ENCODE measurements around the gene ZAP70.

The ZAP70 gene

GRCh38 chr2:97714950-97715652, 1.7 kb downstream of the ZAP70 start:
- 93% methylated on average over 13 of the region's 13 CpGs for WGBS
- Histone ChIP-seq H3K23ac (ENCODE audit: low read length in 2 of 2) (no peak overlapping the region), H2BK12ac (ENCODE audit: low read length in 2 of 2) (no peak overlapping the region), H2BK5ac (ENCODE audit: low read depth, low read length, poor library complexity, severe bottlenecking) (no peak overlapping the region), H3K9ac (ENCODE audit: low read length) (no peak overlapping the region), H3K27ac (ENCODE audit: low read length, poor library complexity, severe bottlenecking) (no peak overlapping the region), H2BK120ac (ENCODE audit: low read depth, low read length) (no peak overlapping the region), H2AK5ac (ENCODE audit: low read length, severe bottlenecking) (no peak overlapping the region), H3K27me3 (ENCODE audit: control insufficient read depth in 1 of 2, insufficient read depth in 1 of 2, low read length in 2 of 2) (peaks cover 20 to 51% of the 10 kb centered on the region in 2 experiments), H3K79me1 (replicated peaks; ENCODE audit: low read length, poor library complexity, severe bottlenecking) (no peaks in the 10 kb centered on the region), H2BK15ac (ENCODE audit: low read depth, poor library complexity, severe bottlenecking) (no peak overlapping the region), H3K9me3 (ENCODE audit: control insufficient read depth, low read length) (no peaks in the 10 kb centered on the region), H3K4me3 (ENCODE audit: insufficient read depth in 1 of 2, low read depth in 1 of 2, low read length in 2 of 2) (no peak overlapping the region), H3K36me3 (ENCODE audit: control insufficient read depth in 1 of 2, insufficient read depth in 2 of 2, low read depth in 1 of 2, low read length in 2 of 2) (no peaks in the 10 kb centered on the region), H4K8ac (ENCODE audit: low read length) (no peak overlapping the region), H3K4me1 (ENCODE audit: control insufficient read depth, insufficient read depth, low read depth, low read length) (peaks cover 2% of the 10 kb centered on the region), H3K4ac (ENCODE audit: low read depth in 1 of 2, low read length in 2 of 2) (no peak overlapping the region), H3K4me2 (ENCODE audit: low read length, poor library complexity, severe bottlenecking) (no peak overlapping the region), H4K91ac (ENCODE audit: low read length) (no peak overlapping the region), H3K14ac (ENCODE audit: low read length in 2 of 2) (no peak overlapping the region), H3K18ac (ENCODE audit: low read depth in 1 of 2, low read length in 2 of 2) (no peak overlapping the region), H2AFZ (ENCODE audit: low read depth, low read length) (no peak overlapping the region)
- DNase-seq: no peak

- H3K79me1 ChIP-seq (replicated peaks; ENCODE audit: low read length, poor library complexity, severe bottlenecking): no peaks in the 10 kb centered on the region
- no peak for DNase-seq
- 88% methylated on average over 8 of the region's 9 CpGs for WGBS
Measured at GRCh38 chr2:97715951-97716694, 2.7 kb downstream of the ZAP70 start.

GRCh38 chr2:97716695-97717612, 3.6 kb downstream of the ZAP70 start:
- Histone ChIP-seq H3K9me3 (ENCODE audit: control insufficient read depth, low read length) (no peaks in the 10 kb centered on the region), H2BK15ac (ENCODE audit: low read depth, poor library complexity, severe bottlenecking) (peak overlapping the region; percentile 9), H3K4ac (ENCODE audit: low read depth in 1 of 2, low read length in 2 of 2) (no peak overlapping the region), H2AFZ (ENCODE audit: low read depth, low read length) (no peak overlapping the region), H3K14ac (ENCODE audit: low read length in 2 of 2) (peak overlapping the region in 1 of 2 experiments; percentile 7), H4K8ac (ENCODE audit: low read length) (no peak overlapping the region), H3K27ac (ENCODE audit: low read length, poor library complexity, severe bottlenecking) (no peak overlapping the region), H3K23ac (ENCODE audit: low read length in 2 of 2) (no peak overlapping the region), H3K4me1 (ENCODE audit: control insufficient read depth, insufficient read depth, low read depth, low read length) (peaks cover 2% of the 10 kb centered on the region), H3K79me1 (replicated peaks; ENCODE audit: low read length, poor library complexity, severe bottlenecking) (no peaks in the 10 kb centered on the region), H3K36me3 (ENCODE audit: control insufficient read depth in 1 of 2, insufficient read depth in 2 of 2, low read depth in 1 of 2, low read length in 2 of 2) (no peaks in the 10 kb centered on the region), H2BK5ac (ENCODE audit: low read depth, low read length, poor library complexity, severe bottlenecking) (no peak overlapping the region), H3K4me2 (ENCODE audit: low read length, poor library complexity, severe bottlenecking) (no peak overlapping the region), H3K18ac (ENCODE audit: low read depth in 1 of 2, low read length in 2 of 2) (no peak overlapping the region), H2BK120ac (ENCODE audit: low read depth, low read length) (no peak overlapping the region), H3K4me3 (ENCODE audit: insufficient read depth in 1 of 2, low read depth in 1 of 2, low read length in 2 of 2) (no peak overlapping the region), H2AK5ac (ENCODE audit: low read length, severe bottlenecking) (no peak overlapping the region), H4K91ac (ENCODE audit: low read length) (peak overlapping the region; percentile 83), H2BK12ac (ENCODE audit: low read length in 2 of 2) (peak overlapping the region in 1 of 2 experiments; percentile 56), H3K9ac (ENCODE audit: low read length) (no peak overlapping the region), H3K27me3 (ENCODE audit: control insufficient read depth in 1 of 2, insufficient read depth in 1 of 2, low read length in 2 of 2) (peaks cover 12 to 46% of the 10 kb centered on the region in 2 experiments)
- DNase-seq: no peak
- 92% methylated on average over 21 of the region's 21 CpGs for WGBS

More at GRCh38 chr2:97715951-97716694, 2.7 kb downstream of the ZAP70 start:
- Histone ChIP-seq H2BK120ac (ENCODE audit: low read depth, low read length) (no peak overlapping the region), H3K4me3 (ENCODE audit: insufficient read depth in 1 of 2, low read depth in 1 of 2, low read length in 2 of 2) (no peak overlapping the region), H4K91ac (ENCODE audit: low read length) (no peak overlapping the region), H2BK5ac (ENCODE audit: low read depth, low read length, poor library complexity, severe bottlenecking) (no peak overlapping the region), H3K27me3 (ENCODE audit: control insufficient read depth in 1 of 2, insufficient read depth in 1 of 2, low read length in 2 of 2) (peaks cover 17 to 54% of the 10 kb centered on the region in 2 experiments), H4K8ac (ENCODE audit: low read length) (no peak overlapping the region), H2BK15ac (ENCODE audit: low read depth, poor library complexity, severe bottlenecking) (peak overlapping the region; percentile 9), H3K4ac (ENCODE audit: low read depth in 1 of 2, low read length in 2 of 2) (peak overlapping the region in 1 of 2 experiments; percentile 46), H3K4me2 (ENCODE audit: low read length, poor library complexity, severe bottlenecking) (no peak overlapping the region), H3K14ac (ENCODE audit: low read length in 2 of 2) (peak overlapping the region in 1 of 2 experiments; percentile 11), H3K27ac (ENCODE audit: low read length, poor library complexity, severe bottlenecking) (no peak overlapping the region), H3K36me3 (ENCODE audit: control insufficient read depth in 1 of 2, insufficient read depth in 2 of 2, low read depth in 1 of 2, low read length in 2 of 2) (no peaks in the 10 kb centered on the region), H2BK12ac (ENCODE audit: low read length in 2 of 2) (peak overlapping the region; percentile 29 to 38), H3K4me1 (ENCODE audit: control insufficient read depth, insufficient read depth, low read depth, low read length) (peaks cover 2% of the 10 kb centered on the region), H3K23ac (ENCODE audit: low read length in 2 of 2) (no peak overlapping the region), H3K18ac (ENCODE audit: low read depth in 1 of 2, low read length in 2 of 2) (no peak overlapping the region), H2AK5ac (ENCODE audit: low read length, severe bottlenecking) (no peak overlapping the region), H3K9ac (ENCODE audit: low read length) (no peak overlapping the region), H2AFZ (ENCODE audit: low read depth, low read length) (no peak overlapping the region), H3K9me3 (ENCODE audit: control insufficient read depth, low read length) (no peaks in the 10 kb centered on the region)
